PC-3 (cell line): ENCODE measurements around the gene ARID1A.

Experiments used
- CTCF ChIP-seq: fragments of 300-600 bp; sonication (generic); conservative IDR thresholded peaks from 2 replicates; pipeline ENCODE4 v1.5.1; 2017; ENCODE audit warnings: antibody characterized with exemption, low read depth, mild to moderate bottlenecking, low read length
- EZH2 ChIP-seq: fragments of 300-600 bp; sonication (generic); IDR thresholded peaks from one replicate; pipeline ENCODE4 v1.6.1; 2017; ENCODE audit warnings: antibody characterized with exemption, mild to moderate bottlenecking, low read length; ENCODE audit not compliant: unreplicated experiment
- EZH2phosphoT487 ChIP-seq: fragments of 300-600 bp; sonication (generic); IDR thresholded peaks from 2 replicates; pipeline ENCODE4 v1.6.1; 2018; ENCODE audit warnings: mild to moderate bottlenecking, antibody characterized with exemption, low read length, borderline replicate concordance

- TF ChIP-seq CTCF, result no peak
- no peak for TF ChIP-seq EZH2
- no peak for TF ChIP-seq EZH2phosphoT487
Measured at GRCh38 chr1:26694638-26695355, 1.0 kb upstream of the ARID1A start.
